ENCODE data around the gene PPA2.

- no peak for TF ChIP-seq CTCF (IDR thresholded peaks at IDR 0.05)
- no peak for TF ChIP-seq POLR2AphosphoS5 (IDR thresholded peaks at IDR 0.05)
- TF ChIP-seq POLR2A (IDR thresholded peaks at IDR 0.05), result no peak
- no peak for TF ChIP-seq EP300 (IDR thresholded peaks at IDR 0.05; ENCODE audit: low read depth)
Measured at GRCh38 chr4:105392858-105393257, 81.0 kb downstream of the PPA2 start.

Measured in transverse colon (tissue), 4 donors.